Tongue (tissue), 2 donors: Measurements from ENCODE around the gene LMF2. TPM values are rescaled to one million over a fixed set of nuclear protein-coding genes. Genes with fewer than 3 reads are reported as not detected.

ENCODE experiments used
- DNase-seq: peaks from one replicate; pipeline ENCODE4 v3.0.0-alpha.2; 2015
- total RNA-seq: library from RNA; depleted of rRNA; stranded (reverse); fragments of >200 nt; gene quantifications from one replicate; pipeline ENCODE4 v1.2.3, GENCODE V29; 2014

Gene LMF2
- total RNA-seq, 1 donor from 2014 or later: 30.8 TPM

DNA sequence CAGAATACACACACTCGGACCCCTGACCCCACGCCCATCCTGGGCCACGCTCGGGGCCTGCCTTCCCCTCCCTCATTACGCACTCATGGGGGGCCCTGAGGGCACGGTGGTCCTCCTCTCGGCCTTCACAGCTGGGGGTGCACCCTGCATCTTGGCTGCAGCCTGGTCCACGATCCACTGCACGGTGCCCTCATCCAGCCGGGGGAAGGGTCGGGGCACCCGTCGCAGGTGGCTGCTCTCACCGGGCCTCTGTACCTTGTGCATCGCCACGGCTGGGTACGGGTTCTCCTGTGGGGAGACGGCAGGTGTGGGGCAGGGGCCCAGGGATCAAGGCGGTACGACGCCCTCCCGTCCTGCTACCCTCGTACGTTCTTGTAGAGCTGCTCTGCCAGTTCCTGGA lies 43.1 kb downstream of the LMF2 start:
- no peak for DNase-seq

DNA sequence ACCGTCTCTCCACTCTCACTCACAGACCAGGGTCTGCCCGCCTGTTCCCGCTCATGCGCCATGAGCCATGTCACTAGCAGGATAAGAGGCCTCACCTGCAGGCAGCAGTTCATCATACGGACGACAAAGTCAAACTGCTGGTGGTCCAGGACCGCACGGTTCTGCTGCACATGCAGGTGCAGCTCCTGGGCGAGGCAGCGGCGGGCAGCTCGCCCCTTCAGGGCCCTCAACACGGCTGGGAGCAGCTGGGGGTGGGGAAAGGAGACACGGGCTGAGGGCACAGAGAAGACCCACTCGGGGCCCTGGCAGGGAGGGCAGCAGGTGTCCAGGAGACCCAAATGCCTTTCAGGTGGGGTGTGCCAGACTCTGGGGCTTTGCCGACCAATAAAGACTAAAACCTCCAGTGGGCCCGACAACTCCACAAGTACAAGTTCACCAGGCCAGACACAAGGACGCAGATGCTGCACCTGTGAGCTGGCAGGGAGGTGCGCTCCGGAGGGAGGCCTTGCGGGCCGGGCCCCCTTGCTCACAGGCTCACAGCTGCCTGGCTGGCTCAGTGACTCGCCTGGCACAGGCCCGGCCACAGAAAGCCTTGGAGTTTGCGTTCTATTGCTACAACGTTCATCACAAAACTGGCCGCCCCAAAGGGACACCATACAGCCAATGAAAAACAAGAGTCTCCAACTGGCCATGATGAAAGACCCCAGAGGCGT lies 44.2 kb downstream of the LMF2 start:
- no peak for DNase-seq

DNA sequence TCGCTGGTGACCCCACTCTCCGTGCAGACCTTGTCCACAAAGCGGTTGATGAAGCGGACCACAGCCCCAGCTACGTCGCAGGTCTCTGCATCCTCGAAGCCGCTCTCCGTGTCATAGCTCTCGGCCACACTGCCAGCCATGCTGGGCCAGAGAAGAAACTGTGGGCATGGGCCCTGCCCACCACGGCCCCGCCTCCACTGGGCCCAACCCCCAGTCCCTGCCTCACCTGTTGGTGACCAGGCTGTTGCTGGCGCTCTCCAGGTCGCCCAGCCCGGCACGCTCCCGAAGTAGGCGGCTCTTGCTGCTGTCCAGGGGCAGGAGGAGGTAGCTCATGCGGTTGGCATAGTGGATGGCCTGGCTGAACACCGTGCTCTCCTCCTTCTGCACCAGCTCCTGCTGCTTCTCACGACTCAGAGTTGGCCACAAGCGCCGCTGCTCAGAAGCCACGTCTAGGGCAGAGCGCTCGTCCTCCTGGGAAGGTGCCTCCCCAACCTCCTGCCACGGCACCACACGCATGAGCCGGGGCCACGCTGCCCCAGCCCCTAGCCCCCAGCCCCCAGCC lies 45.4 kb downstream of the LMF2 start:
- no peak for DNase-seq

DNA sequence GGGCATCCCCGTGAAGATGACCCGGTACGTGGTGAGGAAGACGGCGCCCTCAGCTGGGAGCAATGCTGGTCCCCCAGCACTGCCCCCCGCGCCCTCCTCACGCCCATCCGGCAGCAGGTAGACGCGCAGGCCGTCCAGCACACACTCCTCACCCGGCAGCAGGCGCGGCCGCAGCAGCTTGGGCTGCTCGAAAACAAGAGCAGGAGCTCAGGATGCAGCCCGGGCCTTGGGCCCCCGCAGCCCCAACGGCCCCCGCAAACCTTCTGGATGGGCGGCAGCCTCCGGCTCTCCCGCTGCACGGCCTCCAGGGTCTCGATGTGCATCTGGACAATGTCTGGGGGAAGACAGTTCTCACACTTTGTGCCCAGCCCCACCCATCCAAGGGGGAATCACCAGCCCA lies 46.0 kb downstream of the LMF2 start:
- DNase-seq: no peak

DNA sequence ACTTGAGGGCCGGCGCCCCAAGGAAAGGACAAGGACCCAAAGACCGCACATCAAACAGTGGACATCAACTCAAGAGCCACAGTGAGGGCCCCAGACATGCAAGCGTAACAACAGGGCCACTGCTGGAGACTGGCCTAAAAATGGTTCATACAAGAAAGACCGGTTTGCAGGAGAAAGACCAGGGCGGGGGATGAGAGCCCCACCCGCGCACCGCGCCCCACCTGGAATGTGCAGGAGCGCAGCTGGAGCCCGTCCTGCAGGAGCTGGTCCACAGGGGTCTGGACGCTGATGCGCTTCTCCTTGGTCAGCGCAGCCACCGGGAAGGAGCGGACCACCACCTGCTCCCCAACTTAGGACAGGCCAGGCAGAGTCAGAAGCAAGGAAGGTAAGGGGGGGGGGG lies 46.6 kb downstream of the LMF2 start:
- peak; percentile 55 for DNase-seq

DNA sequence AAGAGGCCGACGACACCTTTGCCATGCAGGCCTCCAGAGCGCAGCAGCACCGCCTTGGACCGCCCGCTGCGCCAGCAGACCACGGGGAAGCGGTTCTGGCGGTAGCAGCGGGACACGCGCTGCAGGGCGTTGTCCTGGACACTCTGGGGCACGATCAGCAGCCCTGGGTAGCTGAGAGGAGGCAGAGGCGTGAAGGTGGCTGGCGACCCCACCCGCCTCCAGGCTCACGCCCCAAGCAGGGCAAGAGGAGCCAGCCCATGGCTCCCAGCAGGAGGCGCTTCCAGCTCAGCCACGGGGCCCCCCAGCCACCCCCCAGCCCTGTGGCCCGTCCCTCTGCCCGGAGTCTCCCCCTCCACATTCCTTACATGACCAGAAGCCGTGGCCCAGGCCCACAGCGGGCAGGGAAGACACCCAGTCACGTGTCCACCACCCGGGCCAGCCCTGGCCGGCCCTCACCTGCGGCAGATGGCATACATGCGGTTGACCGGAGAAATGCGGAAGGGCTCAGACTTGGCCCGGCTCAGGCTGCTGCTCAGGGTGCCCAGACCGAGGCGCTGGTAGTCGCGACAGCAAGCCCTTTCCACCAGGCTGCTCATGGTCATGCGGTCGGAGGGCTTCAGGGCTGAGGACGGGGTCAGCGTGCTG lies 47.9 kb downstream of the LMF2 start:
- DNase-seq: no peak

DNA sequence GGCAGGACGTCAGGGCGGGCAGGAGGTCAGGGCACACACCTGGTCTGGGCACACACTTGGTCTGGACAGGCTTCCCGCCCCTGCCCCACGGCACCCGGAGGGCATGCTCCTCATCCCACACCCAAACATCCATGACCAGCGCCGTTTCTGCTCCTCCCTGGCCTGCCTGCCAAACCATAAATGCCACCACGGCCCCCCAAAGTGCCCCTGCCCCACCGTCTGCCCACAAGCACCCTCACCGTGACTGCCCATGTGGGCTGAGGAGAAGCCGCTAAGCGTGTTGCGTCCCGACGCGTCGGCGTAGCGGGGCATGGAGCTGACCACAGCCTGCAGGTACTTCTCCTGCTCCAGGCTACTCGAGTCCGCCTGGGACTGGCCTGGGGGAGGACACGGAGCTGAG lies 48.5 kb downstream of the LMF2 start:
- no peak for DNase-seq

DNA sequence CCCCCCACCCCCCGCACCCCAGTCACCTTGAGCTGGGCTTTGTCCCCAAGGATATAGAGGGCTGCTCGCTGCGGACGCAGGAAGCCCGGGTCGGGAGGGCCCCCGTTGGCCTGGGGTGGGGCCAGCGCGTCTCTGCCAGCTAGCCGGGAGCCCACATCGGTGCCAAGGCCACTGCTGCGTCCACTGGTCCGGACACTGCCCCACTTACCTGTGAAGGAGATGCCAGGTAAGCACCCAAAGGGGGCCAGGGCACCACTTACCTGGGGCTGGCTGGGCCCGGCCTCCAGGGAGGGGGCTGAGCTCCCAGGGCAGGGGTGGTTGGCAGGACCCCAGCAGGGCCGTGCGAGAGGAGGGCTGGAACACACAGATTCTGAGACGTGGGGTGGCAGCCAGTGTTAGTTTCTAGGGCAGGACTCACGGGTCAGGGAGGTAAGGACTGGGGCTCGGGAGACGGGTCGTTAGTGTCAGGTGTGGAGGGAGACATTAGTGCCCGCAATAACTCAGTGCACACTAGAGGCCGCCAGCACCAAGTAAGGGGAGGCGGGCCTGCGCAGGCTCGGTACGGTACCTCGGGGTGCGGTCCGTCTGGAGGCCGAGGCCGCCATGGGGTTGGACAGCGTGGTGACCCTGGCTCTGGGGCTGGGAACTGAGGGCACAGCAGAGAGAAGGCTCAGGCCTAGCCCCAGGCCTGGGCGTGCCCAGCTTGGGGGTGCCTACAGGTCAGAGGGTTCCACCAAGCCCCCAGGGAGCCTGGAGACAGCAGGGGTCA lies 50.9 kb downstream of the LMF2 start:
- DNase-seq: no peak

DNA sequence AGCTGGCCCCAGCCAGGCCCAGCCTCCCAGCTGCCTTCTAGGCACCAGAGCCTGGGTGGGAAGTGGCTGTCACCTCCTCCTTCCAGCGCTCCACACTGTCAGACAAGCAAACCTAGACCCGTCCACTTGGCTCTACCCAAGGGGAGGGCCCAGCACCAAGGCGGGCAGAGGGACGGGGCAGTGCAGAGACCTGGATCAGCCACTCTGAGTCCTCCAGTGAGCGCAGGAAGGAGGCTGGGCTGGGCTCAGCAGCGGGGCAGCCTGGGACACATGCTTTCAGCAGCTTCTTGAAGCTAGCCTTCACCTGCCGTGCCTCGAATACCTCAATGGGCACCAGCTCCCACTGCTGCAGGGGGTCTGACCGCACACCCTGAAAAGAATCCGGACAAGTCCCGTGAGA lies 51.5 kb downstream of the LMF2 start:
- DNase-seq: no peak

DNA sequence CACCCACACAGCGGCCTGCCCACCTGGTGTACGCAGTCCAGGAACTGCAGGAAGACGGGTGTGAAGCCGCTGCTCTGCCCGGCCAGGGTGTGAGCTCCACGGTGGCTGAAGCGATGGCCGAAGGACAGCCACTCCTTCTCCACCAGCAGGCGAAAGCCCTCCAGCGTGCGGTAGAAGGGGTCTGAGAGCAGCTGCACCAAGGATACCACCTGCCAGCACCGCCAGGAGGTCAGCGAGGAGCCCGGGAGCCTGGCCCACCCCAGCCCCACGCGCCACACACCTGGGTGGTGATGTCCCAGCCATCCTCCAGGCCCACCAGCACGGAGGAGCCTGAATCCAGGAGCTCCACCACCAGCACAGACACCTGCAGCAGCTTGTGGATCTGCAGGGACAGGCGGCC lies 52.3 kb downstream of the LMF2 start:
- DNase-seq: no peak

DNA sequence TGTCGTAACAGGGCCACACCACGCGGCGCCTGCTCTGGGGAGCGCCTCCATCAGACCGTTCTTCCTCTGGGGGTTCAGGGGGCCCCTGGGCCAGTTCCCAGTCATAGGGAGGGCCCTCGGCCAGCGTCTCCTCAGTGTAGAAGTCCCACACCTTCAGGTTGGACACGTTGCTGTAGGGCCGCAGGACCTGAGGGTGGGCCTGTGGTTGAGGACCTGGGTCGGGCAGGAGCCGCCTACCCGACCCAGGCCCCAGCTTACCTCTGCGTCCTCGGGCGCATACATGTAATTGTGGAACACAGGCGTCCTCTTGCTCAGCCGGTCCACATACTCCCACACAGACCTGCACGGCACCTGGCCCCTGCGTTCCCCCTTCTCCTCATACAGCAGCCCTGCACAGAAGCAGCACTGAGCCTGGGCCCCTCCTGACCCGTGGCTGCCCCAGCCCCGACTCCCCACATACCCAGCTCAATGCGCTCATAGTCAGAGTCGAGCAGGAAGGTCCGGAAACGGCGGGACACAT lies 52.9 kb downstream of the LMF2 start:
- DNase-seq: no peak

Other genes with a start within 250 kb of the LMF2 start
- gene MAPK12, start 246.0 kb downstream of the LMF2 start, total RNA-seq: 29.4 TPM
- 4.0 TPM for gene MAPK11, start 237.3 kb downstream of the LMF2 start, total RNA-seq
- 146 TPM for gene PLXNB2, start 200.1 kb downstream of the LMF2 start, total RNA-seq
- 7.5 TPM for gene DENND6B, start 180.7 kb downstream of the LMF2 start, total RNA-seq
- 49.5 TPM for gene PPP6R2, start 164.4 kb downstream of the LMF2 start, total RNA-seq
- gene SBF1, start 32.7 kb downstream of the LMF2 start, total RNA-seq: 61.7 TPM
- 0.92 TPM for gene ADM2, start 26.2 kb downstream of the LMF2 start, total RNA-seq
- not detected for gene MIOX, start 20.8 kb downstream of the LMF2 start, total RNA-seq
- 38.9 TPM for gene NCAPH2, start 522 bp upstream of the LMF2 start, total RNA-seq
- 1.3 TPM for gene SCO2, start 17.9 kb upstream of the LMF2 start, total RNA-seq
- 11.0 TPM for gene TYMP, start 22.3 kb upstream of the LMF2 start, total RNA-seq
- gene KLHDC7B, start 38.2 kb upstream of the LMF2 start, total RNA-seq: 0.10 TPM
- not detected for gene SYCE3, start 55.2 kb upstream of the LMF2 start, total RNA-seq
- gene CPT1B, start 70.7 kb upstream of the LMF2 start, total RNA-seq: 57.4 TPM
- 39.2 TPM for gene CHKB, start 75.1 kb upstream of the LMF2 start, total RNA-seq
- 1.2 TPM for gene MAPK8IP2, start 93.1 kb upstream of the LMF2 start, total RNA-seq
- gene ARSA, start 120.5 kb upstream of the LMF2 start, total RNA-seq: 9.6 TPM
- gene SHANK3, start 165.1 kb upstream of the LMF2 start, total RNA-seq: 10.1 TPM
- 3.3 TPM for gene ACR, start 230.5 kb upstream of the LMF2 start, total RNA-seq